ENCODE measurements around the gene GSTM1.
"Not testable (repeated sequence)": the region's sequence is repeated elsewhere in the genome, so short reads cannot be mapped to it uniquely, and the experiment has no call there.

The GSTM1 gene

GRCh38 chr1:109704173-109704572 is 16.6 kb downstream of the GSTM1 start:
- DNase-seq = no peak

GRCh38 chr1:109705411-109705810 is 17.8 kb downstream of the GSTM1 start:
- DNase-seq = no peak

GRCh38 chr1:109708949-109709348 is 21.3 kb downstream of the GSTM1 start:
- not testable (repeated sequence) for DNase-seq

GRCh38 chr1:109709822-109710221 is 22.2 kb downstream of the GSTM1 start:
- DNase-seq = not testable (repeated sequence)

GRCh38 chr1:109711593-109712320 is 24.1 kb downstream of the GSTM1 start, which contains the start of gene GSTM5:
Gene GSTM5 (plus strand): TSS chr1:109712251. CDS start chr1:109712313, 62 bp downstream.
- not testable (repeated sequence) for DNase-seq

- no peak for DNase-seq
These were observed 24.8 kb downstream of the GSTM1 start for GRCh38 chr1:109712321-109712864.

- DNase-seq = no peak
These were observed 26.0 kb downstream of the GSTM1 start for GRCh38 chr1:109713636-109714035.

GRCh38 chr1:109714661-109715372 is 27.2 kb downstream of the GSTM1 start:
- DNase-seq = no peak

GRCh38 chr1:109716121-109716520 is 28.5 kb downstream of the GSTM1 start:
- DNase-seq = no peak

GRCh38 chr1:109716570-109717090 is 29.0 kb downstream of the GSTM1 start:
- DNase-seq = no peak

GRCh38 chr1:109717729-109718128 is 30.1 kb downstream of the GSTM1 start:
- DNase-seq = no peak

GRCh38 chr1:109718495-109718894 is 30.9 kb downstream of the GSTM1 start:
- no peak for DNase-seq

- DNase-seq = no peak
These were observed 31.8 kb downstream of the GSTM1 start for GRCh38 chr1:109719337-109719837.

- no peak for DNase-seq
These were observed 33.4 kb downstream of the GSTM1 start for GRCh38 chr1:109721042-109721441.

- DNase-seq = no peak
These were observed 34.4 kb downstream of the GSTM1 start for GRCh38 chr1:109721971-109722370.

- no peak for DNase-seq
These were observed 35.5 kb downstream of the GSTM1 start for GRCh38 chr1:109722908-109723691.

GRCh38 chr1:109724933-109725332 is 37.3 kb downstream of the GSTM1 start:
- DNase-seq = no peak

GRCh38 chr1:109725510-109725909 is 37.9 kb downstream of the GSTM1 start:
- DNase-seq = no peak

GRCh38 chr1:109726007-109726406 is 38.4 kb downstream of the GSTM1 start:
- no peak for DNase-seq

GRCh38 chr1:109726728-109727373 is 39.2 kb downstream of the GSTM1 start:
- no peak for DNase-seq

- no peak for DNase-seq
These were observed 41.3 kb downstream of the GSTM1 start for GRCh38 chr1:109728870-109729269.

- DNase-seq = no peak
These were observed 43.0 kb downstream of the GSTM1 start for GRCh38 chr1:109730666-109731065.

All from stimulated activated CD4-positive, alpha-beta T cell treated with anti-CD3 and anti-CD28 coated beads, Interleukin-4, amount 100 ng/mL, for 1 hour (primary cell).